GM21737 (cell line): ENCODE results near the gene PDHA2.
"Not testable (repeated sequence)": the region's sequence is repeated elsewhere in the genome, so short reads cannot be mapped to it uniquely, and the experiment has no call there.

Source experiments
- ATAC-seq: cut with Tn5 transposase; IDR thresholded peaks from one replicate; pipeline ENCODE4 v1.9.1; 2021; ENCODE audit warnings: mild to moderate bottlenecking, moderate library complexity; ENCODE audit not compliant: unreplicated experiment

The PDHA2 gene

GRCh38 chr4:95839891-95840290, at the start of gene PDHA2:
TSS of gene PDHA2 (plus strand) at chr4:95840093. CDS start at chr4:95840151, 58 bp downstream.
- no peak for ATAC-seq

DNA sequence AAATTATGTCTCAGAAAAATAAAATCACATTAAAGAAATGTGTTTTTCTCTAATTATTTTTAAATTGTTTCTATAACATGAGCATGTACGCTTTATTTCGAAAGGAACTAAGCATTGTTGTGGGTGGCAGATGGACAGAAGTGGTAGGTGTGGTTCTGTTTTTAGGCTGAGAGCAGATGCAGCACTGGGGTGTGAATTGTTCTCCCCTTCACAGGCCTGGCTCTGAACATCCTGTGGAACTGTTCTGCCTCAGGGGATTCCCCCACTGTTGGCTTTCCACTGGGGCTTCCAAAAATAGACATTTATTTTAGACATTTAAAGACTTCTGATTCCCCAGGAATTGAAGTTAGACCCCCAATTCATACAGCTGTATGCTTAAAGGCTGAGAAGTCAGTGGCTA, 41.9 kb upstream of the PDHA2 start:
- ATAC-seq = no peak

GRCh38 chr4:95798727-95799126, 41.2 kb upstream of the PDHA2 start:
- ATAC-seq = no peak

GRCh38 chr4:95821867-95822266, 18.0 kb upstream of the PDHA2 start:
- no peak for ATAC-seq

GRCh38 chr4:95825546-95825945, 14.3 kb upstream of the PDHA2 start:
- no peak for ATAC-seq

- ATAC-seq = no peak
Observed at GRCh38 chr4:95830651-95831050, 9.2 kb upstream of the PDHA2 start.

- ATAC-seq = no peak
Observed at GRCh38 chr4:95831166-95831565, 8.7 kb upstream of the PDHA2 start.

DNA sequence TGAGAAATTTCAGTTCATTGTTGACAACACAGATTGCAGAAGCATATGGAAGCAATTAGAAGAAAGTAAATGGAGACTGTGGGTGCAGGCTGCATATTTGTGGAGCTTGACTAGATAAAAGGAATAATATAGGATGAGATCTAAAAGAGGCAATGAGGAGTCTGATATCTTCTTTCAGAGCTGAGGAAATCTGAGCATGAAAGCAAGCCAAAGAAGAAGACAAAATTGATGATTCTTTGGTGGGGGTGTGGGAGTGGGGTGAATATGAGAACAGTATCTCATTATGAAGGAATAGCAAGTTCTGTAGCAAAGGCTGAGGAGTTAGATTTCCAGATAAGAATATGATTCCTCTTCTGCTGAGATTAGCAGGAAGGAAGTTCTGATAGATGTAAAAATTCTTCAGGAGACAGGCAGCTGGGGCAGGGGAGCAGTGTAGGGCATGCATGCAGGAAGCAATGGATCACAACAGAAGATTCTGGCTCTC, 6.1 kb upstream of the PDHA2 start:
- no peak for ATAC-seq

GRCh38 chr4:95835672-95836071, 4.2 kb upstream of the PDHA2 start:
- ATAC-seq = no peak

GRCh38 chr4:95838192-95838591, 1.7 kb upstream of the PDHA2 start:
- ATAC-seq = no peak

DNA sequence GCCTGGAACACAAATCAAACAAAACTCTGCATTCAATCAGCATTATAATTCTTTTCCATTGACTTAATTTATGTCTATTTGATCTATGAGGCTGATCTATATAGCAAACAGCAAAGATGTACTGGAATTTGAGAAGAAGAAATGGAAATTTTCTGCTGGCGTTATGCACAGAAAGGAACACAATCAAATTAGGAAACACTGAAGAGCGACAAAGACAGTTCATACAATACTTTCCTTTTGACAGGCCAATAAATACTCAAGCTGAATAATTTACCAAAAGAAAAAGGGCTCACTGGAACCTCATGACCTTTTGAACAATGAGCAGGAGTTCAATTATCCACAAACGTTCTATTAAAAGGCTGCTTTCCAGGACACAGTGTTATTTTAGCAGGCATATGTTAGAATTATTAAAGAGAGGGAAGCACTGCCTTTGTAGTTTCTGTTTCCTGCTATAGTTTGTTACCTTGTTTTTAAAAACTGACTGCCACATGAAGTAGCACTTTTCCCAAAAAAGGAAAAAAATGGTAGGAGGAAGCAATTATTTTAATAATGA, 8.1 kb downstream of the PDHA2 start:
- ATAC-seq = no peak

DNA sequence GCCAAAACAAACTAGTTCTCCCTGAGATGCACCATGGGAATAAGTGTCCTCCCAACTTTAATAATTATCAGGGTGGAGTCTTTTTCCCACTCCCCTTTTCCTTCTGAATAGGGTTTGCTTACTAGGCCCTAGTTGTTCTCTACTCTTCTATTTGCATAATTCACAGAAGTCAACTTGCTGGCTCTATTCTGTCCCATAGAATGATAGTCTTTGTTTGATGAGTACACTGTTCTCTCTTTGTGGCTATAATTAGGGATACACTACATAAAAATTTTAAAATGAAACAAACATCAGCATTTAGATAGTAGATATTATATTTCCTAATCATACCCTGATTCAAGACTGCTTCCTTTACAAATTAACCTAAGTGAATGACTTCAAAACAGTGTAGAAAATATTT, 10.3 kb downstream of the PDHA2 start:
- ATAC-seq = no peak

DNA sequence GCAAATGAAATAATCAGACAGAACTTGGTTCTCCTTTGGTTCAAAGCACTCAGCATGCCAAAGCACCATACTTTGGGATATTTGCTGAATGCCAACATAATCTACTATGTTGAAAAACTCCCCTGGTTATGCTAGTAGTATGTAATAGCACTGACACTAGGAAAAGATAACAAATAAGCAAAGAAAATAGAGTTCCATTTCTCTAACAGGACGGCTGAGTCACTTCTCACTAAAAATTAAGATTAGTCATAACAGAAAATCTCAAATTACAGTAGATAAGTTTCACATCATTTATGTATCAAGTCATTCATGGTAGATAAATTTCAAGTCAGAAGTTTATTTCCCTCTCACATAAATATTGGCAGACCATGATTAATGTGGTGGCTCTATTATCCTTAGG, 17.9 kb downstream of the PDHA2 start:
- no peak for ATAC-seq

DNA sequence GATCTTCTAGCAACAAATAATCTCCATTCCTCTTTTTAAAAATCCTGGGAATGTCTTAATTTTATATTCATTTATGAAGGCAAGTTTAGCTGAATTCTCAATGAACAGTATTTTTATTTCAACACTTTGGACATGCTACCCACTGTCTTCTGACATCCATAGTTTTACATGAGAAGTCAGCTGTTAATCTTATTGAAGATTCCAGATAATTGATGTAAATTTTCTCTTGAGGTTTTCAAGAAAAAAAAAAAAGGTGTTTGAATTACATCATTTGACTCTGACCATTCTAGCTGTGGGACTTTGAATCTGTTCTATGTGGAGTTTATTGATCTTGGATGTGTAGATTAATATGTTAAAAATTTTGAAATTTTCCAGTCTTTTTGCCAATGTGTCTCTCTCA, 28.0 kb downstream of the PDHA2 start:
- ATAC-seq = no peak

DNA sequence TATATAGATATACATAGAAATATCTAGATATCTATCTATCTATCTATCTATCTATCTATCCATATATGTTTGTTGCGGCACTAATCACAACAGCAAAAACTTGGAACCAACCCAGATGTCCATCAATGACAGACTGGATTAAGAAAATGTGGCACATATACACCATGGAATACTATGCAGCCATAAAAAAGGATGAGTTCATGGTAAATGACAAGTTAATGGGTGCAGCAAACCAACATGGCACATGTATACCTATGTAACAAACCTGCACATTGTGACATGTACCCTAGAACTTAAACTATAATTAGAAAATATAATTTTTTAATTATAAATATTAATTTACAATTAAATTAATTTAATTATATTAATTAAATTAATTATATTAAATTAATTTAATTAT, 29.5 kb downstream of the PDHA2 start:
- ATAC-seq = not testable (repeated sequence)

GRCh38 chr4:95869961-95870500, 30.1 kb downstream of the PDHA2 start:
- no peak for ATAC-seq

- no peak for ATAC-seq
Observed at GRCh38 chr4:95877636-95878035, 37.7 kb downstream of the PDHA2 start.

- ATAC-seq = no peak
Observed at GRCh38 chr4:95887551-95887950, 47.7 kb downstream of the PDHA2 start.

- ATAC-seq = no peak
Observed at GRCh38 chr4:95889662-95890061, 49.8 kb downstream of the PDHA2 start.
